ENCODE results near the gene TPM3.
"Not testable (repeated sequence)": the region's sequence is repeated elsewhere in the genome, so short reads cannot be mapped to it uniquely, and the experiment has no call there.

Gene TPM3

DNA sequence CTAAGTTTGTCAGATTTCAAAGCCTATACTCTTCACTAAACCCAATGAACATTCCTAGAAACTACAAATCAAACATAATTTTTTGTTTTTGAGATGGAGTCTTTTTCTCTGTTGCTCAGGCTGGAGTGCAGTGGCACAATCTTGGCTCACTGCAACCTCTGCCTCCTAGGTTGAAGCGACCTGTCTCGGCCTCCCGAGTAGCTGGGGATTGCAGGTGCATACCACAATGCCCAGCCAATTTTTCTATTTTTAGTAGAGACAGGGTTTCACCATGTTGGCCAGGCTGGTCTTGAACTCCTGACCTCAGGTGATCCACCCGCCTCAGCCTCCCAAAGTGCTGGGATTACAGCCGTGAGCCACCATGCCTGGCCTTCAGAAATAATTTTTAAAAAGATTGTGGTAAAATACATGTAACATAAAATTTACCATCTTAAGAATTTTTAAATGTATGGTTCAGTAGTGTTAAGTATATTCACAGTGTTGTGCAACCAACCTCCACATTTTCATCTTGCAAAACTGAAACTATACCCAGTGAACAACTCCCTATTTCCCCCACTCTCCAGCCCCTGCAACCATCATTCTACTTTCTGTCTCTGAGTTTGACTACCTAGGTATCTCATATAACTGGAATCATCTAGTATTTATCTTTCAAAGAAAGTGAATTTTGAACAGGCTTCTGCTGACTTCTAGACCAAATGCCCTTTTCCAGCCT is 16.9 kb upstream of the TPM3 start:
- Histone ChIP-seq H3K9ac (no peak overlapping the region), H3K4me3 (no peak overlapping the region), H3K9me3 (no peaks in the 10 kb centered on the region), H3K4me2 (no peak overlapping the region), H3K36me3 (peaks cover 96% of the 10 kb centered on the region), H3K27me3 (no peaks in the 10 kb centered on the region), H4K20me1 (peaks cover 56% of the 10 kb centered on the region), H3K4me1 (no peaks in the 10 kb centered on the region), H3K27ac (no peak overlapping the region)
- no peak for TF ChIP-seq Cebpa-rat (IDR thresholded peaks at IDR 0.05)

DNA sequence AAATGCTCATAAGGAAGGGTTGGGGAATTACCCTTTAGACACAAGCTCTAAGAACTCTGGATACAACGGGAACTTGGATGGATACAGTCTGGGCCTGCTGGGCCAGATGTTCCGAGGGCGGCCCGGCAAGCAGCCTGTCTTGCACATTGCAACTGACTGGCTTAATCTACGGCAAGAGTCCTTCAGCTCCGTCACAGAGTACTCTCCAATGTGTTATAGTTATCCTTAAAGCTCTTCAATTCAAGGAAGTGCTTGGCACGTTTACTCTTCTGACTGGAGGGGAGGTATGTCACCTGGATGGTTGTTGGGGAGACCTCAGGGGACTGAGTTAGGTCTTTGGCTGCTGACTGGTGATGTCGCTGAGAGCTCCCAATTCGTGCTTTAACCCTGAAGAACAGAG is 15.4 kb upstream of the TPM3 start:
- TF ChIP-seq Cebpa-rat (IDR thresholded peaks at IDR 0.05): no peak
- Histone ChIP-seq H3K4me3 (no peak overlapping the region), H3K9ac (no peak overlapping the region), H3K36me3 (peaks cover 80% of the 10 kb centered on the region), H3K27ac (no peak overlapping the region), H3K9me3 (no peaks in the 10 kb centered on the region), H4K20me1 (peaks cover 40% of the 10 kb centered on the region), H3K4me1 (no peaks in the 10 kb centered on the region), H3K4me2 (no peak overlapping the region), H3K27me3 (no peaks in the 10 kb centered on the region)

GRCh38 chr1:154206196-154206595 is 14.3 kb upstream of the TPM3 start, which contains the start of gene CFAP141:
Gene CFAP141 (minus strand): TSS chr1:154206333. CDS start chr1:154206307, 26 bp downstream.
- H3K4me2 ChIP-seq: no peak within 1 kb of the TSS
- H3K9ac ChIP-seq: no peak within 1 kb of the TSS; the same call in 1 of the 2 replicates
- no peaks in the 10 kb centered on the region for H3K9me3 ChIP-seq
- peaks cover 39% of the 10 kb centered on the region for H4K20me1 ChIP-seq
- H3K36me3 ChIP-seq: peaks cover 69% of the 10 kb centered on the region
- no peaks in the 10 kb centered on the region for H3K27me3 ChIP-seq
- no peak for TF ChIP-seq Cebpa-rat (IDR thresholded peaks at IDR 0.05)
- no peaks in the 10 kb centered on the region for H3K4me1 ChIP-seq
- H3K27ac ChIP-seq: no peak within 1 kb of the TSS
- H3K4me3 ChIP-seq: no peak within 1 kb of the TSS

DNA sequence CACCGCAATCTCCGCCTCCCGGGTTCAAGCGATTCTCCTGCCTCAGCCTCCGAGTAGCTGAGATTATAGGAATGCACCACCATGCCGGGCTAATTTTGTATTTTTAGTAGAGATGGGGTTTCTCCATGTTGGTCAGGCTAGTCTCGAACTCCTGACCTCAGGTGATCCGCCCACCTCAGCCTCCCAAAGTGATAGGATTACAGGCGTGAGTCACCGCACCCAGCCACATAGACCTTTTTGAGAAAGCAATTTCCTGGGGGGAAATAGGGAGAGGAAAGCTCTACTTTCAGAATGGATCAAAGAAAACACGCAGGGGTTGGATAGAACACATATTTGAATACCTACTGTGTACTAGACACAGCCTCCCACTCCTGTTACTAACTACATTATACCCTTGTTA is 13.9 kb upstream of the TPM3 start:
- Histone ChIP-seq H4K20me1 (peaks cover 39% of the 10 kb centered on the region), H3K36me3 (peaks cover 65% of the 10 kb centered on the region)
- not testable (repeated sequence) for H3K27me3 ChIP-seq, H3K4me2 ChIP-seq, H3K4me3 ChIP-seq, H3K4me1 ChIP-seq, H3K27ac ChIP-seq, H3K9ac ChIP-seq, H3K9me3 ChIP-seq

GRCh38 chr1:154199563-154199879 is 7.6 kb upstream of the TPM3 start:
- Histone ChIP-seq H3K4me2 (no peak overlapping the region), H3K9me3 (no peaks in the 10 kb centered on the region), H3K27ac (no peak overlapping the region), H3K9ac (no peak overlapping the region), H3K4me1 (no peaks in the 10 kb centered on the region), H4K20me1 (no peaks in the 10 kb centered on the region), H3K27me3 (no peaks in the 10 kb centered on the region), H3K36me3 (peaks cover 3% of the 10 kb centered on the region; the same call in 1 of the 2 replicates), H3K4me3 (no peak overlapping the region)
- TF ChIP-seq Cebpa-rat (IDR thresholded peaks at IDR 0.05): no peak

GRCh38 chr1:154198756-154199562 is 7.1 kb upstream of the TPM3 start:
- no peak overlapping the region for H3K27ac ChIP-seq
- H3K27me3 ChIP-seq: no peaks in the 10 kb centered on the region
- no peaks in the 10 kb centered on the region for H3K36me3 ChIP-seq
- H3K4me3 ChIP-seq: no peak overlapping the region
- H3K4me2 ChIP-seq: no peak overlapping the region
- no peaks in the 10 kb centered on the region for H3K4me1 ChIP-seq
- no peak for TF ChIP-seq Cebpa-rat (IDR thresholded peaks at IDR 0.05)
- no peaks in the 10 kb centered on the region for H4K20me1 ChIP-seq
- no peaks in the 10 kb centered on the region for H3K9me3 ChIP-seq
- no peak overlapping the region for H3K9ac ChIP-seq

- Histone ChIP-seq H3K27me3 (no peaks in the 10 kb centered on the region), H3K27ac (no peak overlapping the region), H3K9ac (no peak overlapping the region), H3K4me1 (peaks cover 19% of the 10 kb centered on the region), H3K4me3 (no peak overlapping the region), H3K4me2 (no peak overlapping the region), H3K9me3 (no peaks in the 10 kb centered on the region), H4K20me1 (no peaks in the 10 kb centered on the region), H3K36me3 (no peaks in the 10 kb centered on the region)
- no peak for TF ChIP-seq Cebpa-rat (IDR thresholded peaks at IDR 0.05)
These were observed 1.9 kb upstream of the TPM3 start for GRCh38 chr1:154193821-154194220.

- H3K4me1 ChIP-seq: peaks cover 19% of the 10 kb centered on the region
- peak overlapping the region; percentile 44; the same call in 1 of the 2 replicates for H3K9ac ChIP-seq
- no peak for TF ChIP-seq Cebpa-rat (IDR thresholded peaks at IDR 0.05)
- peak overlapping the region; percentile 71 for H3K27ac ChIP-seq
- H3K4me2 ChIP-seq: peak overlapping the region; percentile 73
- H4K20me1 ChIP-seq: no peaks in the 10 kb centered on the region
- no peaks in the 10 kb centered on the region for H3K9me3 ChIP-seq
- no peaks in the 10 kb centered on the region for H3K27me3 ChIP-seq
- H3K36me3 ChIP-seq: no peaks in the 10 kb centered on the region
- H3K4me3 ChIP-seq: 0 out of 2 replicates have a peak overlapping the region, but pooled peaks have one; percentile 2
These were observed 576 bp upstream of the TPM3 start for GRCh38 chr1:154192476-154192875.

DNA sequence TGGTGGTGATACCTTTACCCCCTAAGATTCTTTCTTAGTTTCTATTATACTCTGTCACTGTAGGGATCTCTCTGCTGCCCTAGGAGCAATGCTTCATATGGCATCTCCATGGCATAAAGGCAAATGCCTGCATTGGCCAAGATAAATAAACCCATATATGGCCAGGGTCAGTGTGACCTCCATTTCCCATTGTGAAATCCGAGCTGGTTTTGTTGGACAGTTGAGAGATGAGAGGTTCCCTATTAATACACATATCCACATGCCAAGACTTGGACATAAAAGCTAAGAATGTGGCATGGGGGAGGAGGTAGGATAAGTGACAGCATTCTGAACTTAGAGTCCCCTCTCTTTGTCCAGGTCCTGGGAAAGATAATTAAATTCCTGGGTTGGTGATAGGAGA is 1.4 kb downstream of the TPM3 start:
- Histone ChIP-seq H3K9me3 (no peaks in the 10 kb centered on the region), H3K27me3 (no peaks in the 10 kb centered on the region), H3K4me3 (no peak overlapping the region), H3K36me3 (no peaks in the 10 kb centered on the region), H3K9ac (no peak overlapping the region), H4K20me1 (no peaks in the 10 kb centered on the region), H3K4me2 (no peak overlapping the region), H3K27ac (no peak overlapping the region), H3K4me1 (peaks cover 19% of the 10 kb centered on the region)
- TF ChIP-seq Cebpa-rat (IDR thresholded peaks at IDR 0.05): no peak

DNA sequence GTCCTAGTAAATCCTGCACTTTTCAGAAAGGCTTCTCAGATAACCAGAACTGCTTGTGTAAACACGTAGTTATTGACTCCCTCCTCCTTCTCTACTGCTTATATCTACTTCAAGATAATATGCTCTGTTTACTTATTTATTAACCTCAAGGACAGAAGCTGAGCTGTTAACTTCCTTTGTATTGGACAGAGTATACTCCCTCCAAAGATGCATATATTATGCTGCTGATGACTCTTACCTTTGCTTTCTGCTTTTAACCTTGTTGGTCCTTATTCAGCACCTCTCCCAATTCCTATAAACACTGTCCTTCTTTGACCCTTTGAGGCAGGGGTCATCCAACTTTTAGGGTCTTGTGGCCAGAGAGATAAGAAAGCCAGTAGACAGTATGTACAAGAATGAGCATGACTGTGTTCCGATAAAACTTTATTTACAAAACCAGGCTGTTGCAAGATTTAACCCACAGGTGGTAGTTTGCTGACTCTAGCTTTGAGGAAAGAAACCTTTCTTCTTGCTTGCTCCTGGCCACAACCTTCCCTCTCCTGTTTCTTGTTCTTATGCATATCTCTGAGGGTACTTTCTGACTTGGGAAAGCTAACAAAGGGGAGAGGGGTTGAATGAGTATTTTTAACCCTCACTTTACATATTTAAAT is 4.9 kb downstream of the TPM3 start:
- H3K27ac ChIP-seq: no peak overlapping the region
- TF ChIP-seq Cebpa-rat (IDR thresholded peaks at IDR 0.05): no peak
- no peaks in the 10 kb centered on the region for H3K36me3 ChIP-seq
- H3K27me3 ChIP-seq: no peaks in the 10 kb centered on the region
- H3K4me1 ChIP-seq: peaks cover 16% of the 10 kb centered on the region
- peaks cover 9% of the 10 kb centered on the region for H4K20me1 ChIP-seq
- H3K9ac ChIP-seq: no peak overlapping the region
- no peaks in the 10 kb centered on the region for H3K9me3 ChIP-seq
- H3K4me2 ChIP-seq: no peak overlapping the region
- H3K4me3 ChIP-seq: no peak overlapping the region

All from BLaER1 (cell line).